Measurements from ENCODE around the gene SYK. TPM values are rescaled to one million over a fixed set of nuclear protein-coding genes. Genes with fewer than 3 reads are reported as not detected.

SYK gene
- total RNA-seq, 1 experiment from 2014 or later: 5.9 TPM

DNA sequence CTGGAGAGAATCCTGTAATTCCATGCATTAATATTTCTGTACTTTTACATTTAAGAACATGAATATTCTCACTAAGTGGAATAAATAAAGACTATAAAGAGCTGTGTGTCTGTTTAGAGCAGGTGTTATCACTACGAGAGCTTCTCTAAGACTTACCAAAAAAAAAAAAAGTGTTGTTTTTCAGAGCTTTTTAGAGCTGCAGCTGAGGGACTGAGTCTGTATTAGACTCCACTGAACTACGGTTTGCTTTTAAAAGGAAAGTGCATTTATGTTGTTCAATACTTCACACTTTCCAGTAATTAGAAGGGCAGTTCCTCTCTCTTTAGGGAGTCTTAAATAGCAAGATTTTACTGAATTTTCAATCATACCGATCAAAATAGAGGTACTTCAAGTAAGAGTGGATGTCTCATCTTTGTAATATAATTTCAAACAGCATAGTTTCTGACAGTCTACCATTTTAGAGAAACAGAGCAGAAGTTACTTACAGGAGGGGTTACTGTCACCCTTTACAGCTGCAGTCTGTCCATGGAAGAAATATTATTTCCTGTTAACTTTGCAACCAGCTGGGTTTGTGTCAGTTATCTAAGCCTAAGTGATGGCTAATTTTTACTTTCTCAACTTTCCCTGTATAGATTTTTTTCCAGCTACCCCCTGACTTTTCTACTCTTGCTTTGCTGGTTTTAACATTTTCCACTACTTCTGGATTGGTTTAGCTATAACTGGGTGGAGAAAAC is 2.4 kb downstream of the SYK start:
- Mint-ChIP-seq H3K4me3 (ENCODE audit: unreplicated experiment) (no peak overlapping the region), H3K27me3 (ENCODE audit: insufficient read depth, unreplicated experiment) (peaks cover 6% of the 10 kb centered on the region)

GRCh38 chr9:90805006-90805996 is 3.7 kb downstream of the SYK start:
- H3K9me3 Mint-ChIP-seq (ENCODE audit: unreplicated experiment): no peaks in the 10 kb centered on the region
- peaks cover 9% of the 10 kb centered on the region for H3K4me1 Mint-ChIP-seq (ENCODE audit: insufficient read depth, unreplicated experiment)
- ChIA-PET POLR2A (no interaction called here), CTCF (interaction anchor here (0.6 to 1.0 kb wide), 2 partner anchors 1208 to 1249 kb away, joined by 3 to 4 read pairs; no protein-coding TSS in a partner anchor)
- no peak overlapping the region for H3K4me3 Mint-ChIP-seq (ENCODE audit: unreplicated experiment)
- no peaks in the 10 kb centered on the region for H3K27me3 Mint-ChIP-seq (ENCODE audit: insufficient read depth, unreplicated experiment)
- no peak overlapping the region for H3K27ac Mint-ChIP-seq (ENCODE audit: low read depth, unreplicated experiment)
- TF ChIP-seq, protein P1, sequence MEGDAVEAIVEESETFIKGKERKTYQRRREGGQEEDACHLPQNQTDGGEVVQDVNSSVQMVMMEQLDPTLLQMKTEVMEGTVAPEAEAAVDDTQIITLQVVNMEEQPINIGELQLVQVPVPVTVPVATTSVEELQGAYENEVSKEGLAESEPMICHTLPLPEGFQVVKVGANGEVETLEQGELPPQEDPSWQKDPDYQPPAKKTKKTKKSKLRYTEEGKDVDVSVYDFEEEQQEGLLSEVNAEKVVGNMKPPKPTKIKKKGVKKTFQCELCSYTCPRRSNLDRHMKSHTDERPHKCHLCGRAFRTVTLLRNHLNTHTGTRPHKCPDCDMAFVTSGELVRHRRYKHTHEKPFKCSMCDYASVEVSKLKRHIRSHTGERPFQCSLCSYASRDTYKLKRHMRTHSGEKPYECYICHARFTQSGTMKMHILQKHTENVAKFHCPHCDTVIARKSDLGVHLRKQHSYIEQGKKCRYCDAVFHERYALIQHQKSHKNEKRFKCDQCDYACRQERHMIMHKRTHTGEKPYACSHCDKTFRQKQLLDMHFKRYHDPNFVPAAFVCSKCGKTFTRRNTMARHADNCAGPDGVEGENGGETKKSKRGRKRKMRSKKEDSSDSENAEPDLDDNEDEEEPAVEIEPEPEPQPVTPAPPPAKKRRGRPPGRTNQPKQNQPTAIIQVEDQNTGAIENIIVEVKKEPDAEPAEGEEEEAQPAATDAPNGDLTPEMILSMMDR (IDR thresholded peaks at IDR 0.05; ENCODE audit: unreplicated experiment): no peak
- no peak for DNase-seq (ENCODE audit: unreplicated experiment)
- no peaks in the 10 kb centered on the region for H3K36me3 Mint-ChIP-seq (ENCODE audit: insufficient read depth, unreplicated experiment)
- no TSS peak for BruUV-seq (replicated peaks)
- intact Hi-C loops (cut with micrococcal nuclease): no loop called here

More for the DNA sequence above, 2.4 kb downstream of the SYK start:
- peaks cover 8% of the 10 kb centered on the region for H3K4me1 Mint-ChIP-seq (ENCODE audit: insufficient read depth, unreplicated experiment)
- DNase-seq (ENCODE audit: unreplicated experiment): no peak
- H3K27ac Mint-ChIP-seq (ENCODE audit: low read depth, unreplicated experiment): no peak overlapping the region
- H3K9me3 Mint-ChIP-seq (ENCODE audit: unreplicated experiment): no peaks in the 10 kb centered on the region
- TF ChIP-seq, protein P1 (IDR thresholded peaks at IDR 0.05; ENCODE audit: unreplicated experiment): no peak
- intact Hi-C loops (cut with micrococcal nuclease): no loop called here
- CTCF ChIA-PET: interaction anchor here (0.6 kb wide), 1 partner anchor 1207 kb away, joined by 3 read pairs; no protein-coding TSS in a partner anchor
- BruUV-seq (replicated peaks): no TSS peak
- no peaks in the 10 kb centered on the region for H3K36me3 Mint-ChIP-seq (ENCODE audit: insufficient read depth, unreplicated experiment)
- POLR2A ChIA-PET: interaction anchor here (0.6 kb wide), 1 partner anchor 379 kb away, joined by 3 read pairs; no protein-coding TSS in a partner anchor

DNA sequence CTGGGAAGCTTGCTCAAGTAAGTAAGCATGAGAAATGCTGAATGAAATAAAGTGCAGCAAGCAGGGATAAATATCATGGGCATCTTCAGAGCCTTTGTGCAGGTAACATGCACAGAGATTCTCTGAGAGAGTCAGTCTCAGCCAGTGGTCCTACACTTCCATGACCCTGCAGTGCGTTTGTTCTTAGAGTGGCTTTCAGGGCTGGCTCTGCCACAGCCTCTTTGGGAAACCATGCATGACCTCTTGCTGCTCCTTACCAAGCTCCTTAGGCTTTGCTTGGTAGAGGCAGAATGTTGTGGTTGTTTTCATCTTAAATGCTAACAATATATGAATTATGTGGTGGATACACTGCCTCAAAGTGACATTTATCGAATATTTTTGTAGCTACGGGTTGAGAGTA is 5.4 kb downstream of the SYK start:
- no TSS peak for BruUV-seq (replicated peaks)
- Mint-ChIP-seq H3K4me1 (ENCODE audit: insufficient read depth, unreplicated experiment) (peaks cover 18% of the 10 kb centered on the region), H3K4me3 (ENCODE audit: unreplicated experiment) (no peak overlapping the region)

More for the DNA sequence above, 5.4 kb downstream of the SYK start:
- TF ChIP-seq, protein P1 (IDR thresholded peaks at IDR 0.05; ENCODE audit: unreplicated experiment): no peak
- ChIA-PET CTCF (interaction anchor here (0.6 kb wide), 2 partner anchors 31 to 1845 kb away, joined by 3 read pairs; no protein-coding TSS in a partner anchor), POLR2A (no interaction called here)
- no peak overlapping the region for H3K27ac Mint-ChIP-seq (ENCODE audit: low read depth, unreplicated experiment)
- H3K36me3 Mint-ChIP-seq (ENCODE audit: insufficient read depth, unreplicated experiment): no peaks in the 10 kb centered on the region
- H3K27me3 Mint-ChIP-seq (ENCODE audit: insufficient read depth, unreplicated experiment): no peaks in the 10 kb centered on the region
- DNase-seq (ENCODE audit: unreplicated experiment): no peak
- H3K9me3 Mint-ChIP-seq (ENCODE audit: unreplicated experiment): no peaks in the 10 kb centered on the region
- intact Hi-C loops (cut with micrococcal nuclease): no loop called here

Measured in MCF 10A (cell line).